OCI-LY3 (cell line): ENCODE data around the gene COX7A2L.

ENCODE experiments used
- H2AFZ ChIP-seq: fragments of 200-600, 300-600 bp; shearing (Covaris generic); 2 replicates; pipeline ENCODE4 v1.6.0; 2014; ENCODE audit warnings: antibody characterized with exemption, low read depth, low read length
- H3K27ac ChIP-seq: fragments of 200-600, 300-600 bp; sonication (generic); 2 replicates; pipeline ENCODE4 v1.5.1; 2014; ENCODE audit warnings: mild to moderate bottlenecking, low read length, moderate library complexity, mixed read lengths
- H3K27me3 ChIP-seq: fragments of 200-600, 300-600 bp; sonication (generic); 2 replicates; pipeline ENCODE4 v1.6.1; 2014; ENCODE audit warnings: low read depth, low read length, mixed read lengths
- H3K36me3 ChIP-seq: fragments of 200-600, 300-600 bp; sonication (generic); replicated peaks from 2 replicates; pipeline ENCODE3; 2014; ENCODE audit warnings: low read depth, low read length, mixed read lengths
- H3K4me1 ChIP-seq: fragments of 300-600, 200-600 bp; sonication (generic); 2 replicates; pipeline ENCODE4 v1.6.1; 2014; ENCODE audit warnings: low read length, mixed read lengths
- H3K4me2 ChIP-seq: fragments of 200-600, 300-600 bp; sonication (generic); 2 replicates; pipeline ENCODE4 v1.6.1; 2014; ENCODE audit warnings: low read length, mixed read lengths
- H3K4me3 ChIP-seq: fragments of 300-600, 200-600 bp; sonication (generic); 2 replicates; pipeline ENCODE4 v1.5.1; 2014; ENCODE audit warnings: antibody characterized with exemption, mild to moderate bottlenecking, low read length, moderate library complexity
- H3K79me2 ChIP-seq: fragments of 300-600, 200-600 bp; shearing (Covaris generic); 2 replicates; pipeline ENCODE4 v1.6.1; 2014; ENCODE audit warnings: mild to moderate bottlenecking, low read length, mixed read lengths
- H3K9ac ChIP-seq: fragments of 300-600, 200-600 bp; shearing (Covaris generic); 2 replicates; pipeline ENCODE4 v1.6.0; 2014; ENCODE audit warnings: mild to moderate bottlenecking, low read length, moderate library complexity
- H3K9me3 ChIP-seq: fragments of 200-600, 300-600 bp; shearing (Covaris generic); 2 replicates; pipeline ENCODE4 v1.6.1; 2014; ENCODE audit warnings: low read length, mixed read lengths; ENCODE audit not compliant: insufficient read depth
- H4K20me1 ChIP-seq: fragments of 200-600, 300-600 bp; sonication (generic); 2 replicates; pipeline ENCODE4 v1.6.1; 2016; ENCODE audit warnings: low read length, mixed read lengths; ENCODE audit not compliant: insufficient read depth
- CTCF ChIP-seq: fragments of 200-600, 300-600 bp; sonication (generic); IDR thresholded peaks from 2 replicates; pipeline ENCODE4 v1.5.1; 2014; ENCODE audit warnings: antibody characterized with exemption, low read length, low read depth
- EZH2phosphoT487 ChIP-seq: fragments of 200-600 bp; shearing (Covaris generic); IDR thresholded peaks from 2 replicates; pipeline ENCODE4 v1.6.1; 2018; ENCODE audit warnings: antibody characterized with exemption, mixed run types, low read depth

Gene COX7A2L

GRCh38 chr2:42345986-42346385, 15.0 kb downstream of the COX7A2L start:
- Histone ChIP-seq H3K79me2 (peaks cover 49% of the 10 kb centered on the region), H3K27ac (no peak overlapping the region), H3K9me3 (no peaks in the 10 kb centered on the region), H4K20me1 (peaks cover 6% of the 10 kb centered on the region; the same call in 1 of the 2 replicates), H3K9ac (no peak overlapping the region), H3K4me1 (peaks cover 4% of the 10 kb centered on the region; the same call in 1 of the 2 replicates), H3K4me2 (no peak overlapping the region), H3K36me3 (peaks cover 24% of the 10 kb centered on the region), H3K4me3 (no peak overlapping the region), H2AFZ (no peak overlapping the region), H3K27me3 (no peaks in the 10 kb centered on the region)
- TF ChIP-seq EZH2phosphoT487, result no peak
- no peak for TF ChIP-seq CTCF

- Histone ChIP-seq H3K79me2 (peaks cover 41% of the 10 kb centered on the region), H3K27ac (no peak overlapping the region), H2AFZ (no peak overlapping the region), H3K27me3 (no peaks in the 10 kb centered on the region), H4K20me1 (peaks cover 14% of the 10 kb centered on the region; the same call in 1 of the 2 replicates), H3K4me1 (peaks cover 4% of the 10 kb centered on the region; the same call in 1 of the 2 replicates), H3K36me3 (peaks cover 11% of the 10 kb centered on the region), H3K4me2 (no peak overlapping the region), H3K9me3 (no peaks in the 10 kb centered on the region), H3K9ac (no peak overlapping the region), H3K4me3 (no peak overlapping the region)
- TF ChIP-seq CTCF (no peak), EZH2phosphoT487 (no peak)
These were observed 18.2 kb downstream of the COX7A2L start for GRCh38 chr2:42342795-42343241.

- Histone ChIP-seq H3K4me3 (no peak overlapping the region), H3K4me1 (peaks cover 4% of the 10 kb centered on the region; the same call in 1 of the 2 replicates), H3K9ac (no peak overlapping the region), H3K9me3 (no peaks in the 10 kb centered on the region), H3K4me2 (no peak overlapping the region), H3K27ac (no peak overlapping the region), H2AFZ (no peak overlapping the region), H3K36me3 (peaks cover 13% of the 10 kb centered on the region), H4K20me1 (peaks cover 14% of the 10 kb centered on the region; the same call in 1 of the 2 replicates), H3K79me2 (peaks cover 35% of the 10 kb centered on the region), H3K27me3 (no peaks in the 10 kb centered on the region)
- no peak for TF ChIP-seq CTCF
- TF ChIP-seq EZH2phosphoT487, result no peak
These were observed 18.8 kb downstream of the COX7A2L start for GRCh38 chr2:42342061-42342794.

GRCh38 chr2:42340938-42341636, 19.9 kb downstream of the COX7A2L start:
- peaks cover 23% of the 10 kb centered on the region for H3K36me3 ChIP-seq
- peaks cover 4% of the 10 kb centered on the region; the same call in 1 of the 2 replicates for H3K4me1 ChIP-seq
- H3K27me3 ChIP-seq, result no peaks in the 10 kb centered on the region
- no peak overlapping the region for H3K27ac ChIP-seq
- H4K20me1 ChIP-seq, result peaks cover 14% of the 10 kb centered on the region; the same call in 1 of the 2 replicates
- no peak overlapping the region for H3K4me3 ChIP-seq
- TF ChIP-seq EZH2phosphoT487, result no peak
- TF ChIP-seq CTCF, result no peak
- no peaks in the 10 kb centered on the region for H3K9me3 ChIP-seq
- no peak overlapping the region for H3K4me2 ChIP-seq
- no peak overlapping the region for H2AFZ ChIP-seq
- peaks cover 26% of the 10 kb centered on the region for H3K79me2 ChIP-seq
- no peak overlapping the region for H3K9ac ChIP-seq
